WTC11 (cell line): ENCODE measurements around the gene ZNF292. TPM values are rescaled to one million over a fixed set of nuclear protein-coding genes. Genes with fewer than 3 reads are reported as not detected.

Source experiments
- ATAC-seq: fragments of 200-7000 bp; cut with Tn5 transposase; 2 replicates; pipeline ENCODE4 v1.10.0; 2021; ENCODE audit warnings: mild to moderate bottlenecking, moderate library complexity
- CTCF ChIA-PET: fragments of 300-600 bp; sonication (Branson Sonifier 250); formaldehyde crosslinking; loops from one replicate; lab custom pipeline; 2021; ENCODE audit warnings: antibody characterized with exemption; lab: Charles Lee
- POLR2A ChIA-PET: fragments of 350-600 bp; sonication (Branson Sonifier 250); formaldehyde crosslinking; loops from one replicate; lab custom pipeline; 2021; ENCODE audit warnings: antibody characterized with exemption; lab: Charles Lee
- DNase-seq: peaks from one replicate; pipeline ENCODE4 v3.0.0; 2021; ENCODE audit warnings: low spot score
- H3K27ac Mint-ChIP-seq: 2 replicates; pipeline ENCODE4 v1.8.0; 2021; ENCODE audit warnings: mixed read lengths
- H3K27me3 Mint-ChIP-seq: 2 replicates; pipeline ENCODE4 v1.8.0; 2021; ENCODE audit warnings: low read depth, mild to moderate bottlenecking, moderate library complexity, mixed read lengths
- H3K36me3 Mint-ChIP-seq: 2 replicates; pipeline ENCODE4 v1.8.0; 2021; ENCODE audit warnings: mixed read lengths
- H3K4me1 Mint-ChIP-seq: 2 replicates; pipeline ENCODE4 v1.8.0; 2022; ENCODE audit warnings: mixed read lengths
- H3K4me3 Mint-ChIP-seq: 2 replicates; pipeline ENCODE4 v1.8.0; 2021; ENCODE audit warnings: mild to moderate bottlenecking, moderate library complexity, mixed read lengths
- H3K9me3 Mint-ChIP-seq: 2 replicates; pipeline ENCODE4 v1.8.0; 2021; ENCODE audit warnings: mixed read lengths
- ATF1 ChIP-seq: sonication (generic); formaldehyde crosslinking; IDR thresholded peaks from 2 replicates; pipeline ENCODE4 v1.8.1; 2023; ENCODE audit warnings: mild to moderate bottlenecking, moderate library complexity, missing genetic modification reagents
- CREB1 ChIP-seq: sonication (generic); formaldehyde crosslinking; IDR thresholded peaks from 2 replicates; pipeline ENCODE4 v1.8.0; 2023; ENCODE audit warnings: mild to moderate bottlenecking, missing genetic modification reagents
- CREM ChIP-seq: sonication (generic); formaldehyde crosslinking; IDR thresholded peaks from 2 replicates; pipeline ENCODE4 v1.8.1; 2022; ENCODE audit warnings: mild to moderate bottlenecking, missing genetic modification reagents, moderate library complexity
- E2F1 ChIP-seq: sonication (generic); formaldehyde crosslinking; IDR thresholded peaks from 2 replicates; pipeline ENCODE4 v1.8.0; 2022; ENCODE audit warnings: mild to moderate bottlenecking, missing genetic modification reagents
- EMX1 ChIP-seq: fragments of 250-450 bp; sonication (Bioruptor Pico); IDR thresholded peaks from 2 replicates; pipeline ENCODE4 v1.8.0; 2021; ENCODE audit warnings: mild to moderate bottlenecking
- ERG ChIP-seq: fragments of 250-450 bp; sonication (Bioruptor Pico); IDR thresholded peaks from 2 replicates; pipeline ENCODE4 v1.8.0; 2021; ENCODE audit warnings: mild to moderate bottlenecking
- FOXP1 ChIP-seq: sonication (generic); formaldehyde crosslinking; IDR thresholded peaks from 2 replicates; pipeline ENCODE4 v1.8.0; 2022; ENCODE audit warnings: missing genetic modification reagents, mild to moderate bottlenecking, moderate library complexity, borderline replicate concordance
- HMGA2 ChIP-seq: fragments of 250-450 bp; sonication (Bioruptor Pico); IDR thresholded peaks from 2 replicates; pipeline ENCODE4 v1.4.0; 2021; ENCODE audit warnings: mild to moderate bottlenecking, moderate library complexity
- SMAD3 ChIP-seq: sonication (generic); formaldehyde crosslinking; IDR thresholded peaks from 2 replicates; pipeline ENCODE4 v1.8.0; 2022; ENCODE audit warnings: missing genetic modification reagents, mild to moderate bottlenecking, borderline replicate concordance
- SMAD4 ChIP-seq: sonication (generic); formaldehyde crosslinking; IDR thresholded peaks from 2 replicates; pipeline ENCODE4 v1.8.0; 2022; ENCODE audit warnings: mild to moderate bottlenecking, missing genetic modification reagents
- TEAD4 ChIP-seq: sonication (generic); formaldehyde crosslinking; IDR thresholded peaks from 2 replicates; pipeline ENCODE4 v1.8.0; 2022; ENCODE audit warnings: mild to moderate bottlenecking, missing genetic modification reagents
- TP53 ChIP-seq: sonication (generic); formaldehyde crosslinking; IDR thresholded peaks from 2 replicates; pipeline ENCODE4 v1.8.1; 2023; ENCODE audit warnings: mild to moderate bottlenecking, missing genetic modification reagents
- ZNF121 ChIP-seq: sonication (generic); formaldehyde crosslinking; IDR thresholded peaks from 2 replicates; pipeline ENCODE4 v1.8.0; 2023; ENCODE audit warnings: missing genetic modification reagents
- total RNA-seq: library from RNA; stranded (reverse); gene quantifications from 3 replicates; pipeline ENCODE4 v1.2.3, GENCODE V29; 2021
- TF ChIP-seq, protein P1 (sequence below): sonication (generic); formaldehyde crosslinking; IDR thresholded peaks from 2 replicates; pipeline ENCODE4 v1.8.0; 2023; ENCODE audit warnings: missing genetic modification reagents
- TF ChIP-seq, protein P2 (sequence below): sonication (generic); formaldehyde crosslinking; IDR thresholded peaks from 2 replicates; pipeline ENCODE4 v1.8.1; 2022; ENCODE audit warnings: low read depth, missing genetic modification reagents, borderline replicate concordance
- TF ChIP-seq, protein P3 (sequence below): sonication (generic); formaldehyde crosslinking; IDR thresholded peaks from 2 replicates; pipeline ENCODE4 v1.8.1; 2023; ENCODE audit warnings: mild to moderate bottlenecking, missing genetic modification reagents, moderate library complexity
- TF ChIP-seq, protein P4 (sequence below): fragments of 250-450 bp; sonication (Bioruptor Pico); IDR thresholded peaks from 2 replicates; pipeline ENCODE4 v1.9.0; 2021; ENCODE audit warnings: mild to moderate bottlenecking
- TF ChIP-seq, protein P5 (sequence below): sonication (generic); formaldehyde crosslinking; IDR thresholded peaks from 2 replicates; pipeline ENCODE4 v1.8.0; 2022; ENCODE audit warnings: mild to moderate bottlenecking, missing genetic modification reagents
- TF ChIP-seq, protein P6 (sequence below): fragments of 250-450 bp; sonication (Bioruptor Pico); IDR thresholded peaks from 2 replicates; pipeline ENCODE4 v2.1.2; 2022; ENCODE audit warnings: mild to moderate bottlenecking, moderate library complexity

ZNF292 gene
- total RNA-seq, 1 experiment from 2014 or later: 42.1 TPM

DNA sequence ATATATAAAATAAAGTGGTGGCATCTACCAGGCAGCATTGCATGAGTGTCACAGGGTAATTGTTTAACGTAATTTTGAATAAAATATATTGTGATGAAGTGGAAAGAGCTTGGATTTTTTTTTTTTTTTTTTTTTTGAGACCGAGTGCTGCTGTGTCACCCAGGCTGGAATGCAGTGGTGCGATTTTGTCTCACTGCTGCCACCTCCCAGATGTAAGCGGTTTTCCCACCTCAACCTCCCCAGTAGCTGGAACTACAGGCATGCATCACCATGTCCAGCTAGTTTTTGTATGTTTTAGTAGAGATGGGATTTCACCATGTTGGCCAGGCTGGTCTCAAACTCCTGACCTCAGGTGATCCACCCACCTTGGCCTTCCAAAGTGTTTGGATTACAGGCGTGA lies 85.9 kb downstream of the ZNF292 start (continued):
- TF ChIP-seq CREB1 (CRISPR knock-in tag) (no peak), SMAD3 (CRISPR knock-in tag) (no peak), TP53 (CRISPR knock-in tag) (no peak), FOXP1 (no peak), EMX1 (CRISPR knock-in tag) (no peak), ERG (CRISPR knock-in tag) (no peak), SMAD4 (CRISPR knock-in tag) (no peak), TEAD4 (CRISPR knock-in tag) (no peak)
- TF ChIP-seq, protein P1, sequence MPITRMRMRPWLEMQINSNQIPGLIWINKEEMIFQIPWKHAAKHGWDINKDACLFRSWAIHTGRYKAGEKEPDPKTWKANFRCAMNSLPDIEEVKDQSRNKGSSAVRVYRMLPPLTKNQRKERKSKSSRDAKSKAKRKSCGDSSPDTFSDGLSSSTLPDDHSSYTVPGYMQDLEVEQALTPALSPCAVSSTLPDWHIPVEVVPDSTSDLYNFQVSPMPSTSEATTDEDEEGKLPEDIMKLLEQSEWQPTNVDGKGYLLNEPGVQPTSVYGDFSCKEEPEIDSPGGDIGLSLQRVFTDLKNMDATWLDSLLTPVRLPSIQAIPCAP (CRISPR knock-in tag): no peak
- TF ChIP-seq, protein P2, sequence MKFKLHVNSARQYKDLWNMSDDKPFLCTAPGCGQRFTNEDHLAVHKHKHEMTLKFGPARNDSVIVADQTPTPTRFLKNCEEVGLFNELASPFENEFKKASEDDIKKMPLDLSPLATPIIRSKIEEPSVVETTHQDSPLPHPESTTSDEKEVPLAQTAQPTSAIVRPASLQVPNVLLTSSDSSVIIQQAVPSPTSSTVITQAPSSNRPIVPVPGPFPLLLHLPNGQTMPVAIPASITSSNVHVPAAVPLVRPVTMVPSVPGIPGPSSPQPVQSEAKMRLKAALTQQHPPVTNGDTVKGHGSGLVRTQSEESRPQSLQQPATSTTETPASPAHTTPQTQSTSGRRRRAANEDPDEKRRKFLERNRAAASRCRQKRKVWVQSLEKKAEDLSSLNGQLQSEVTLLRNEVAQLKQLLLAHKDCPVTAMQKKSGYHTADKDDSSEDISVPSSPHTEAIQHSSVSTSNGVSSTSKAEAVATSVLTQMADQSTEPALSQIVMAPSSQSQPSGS (CRISPR knock-in tag): no peak
- TF ChIP-seq, protein P3, sequence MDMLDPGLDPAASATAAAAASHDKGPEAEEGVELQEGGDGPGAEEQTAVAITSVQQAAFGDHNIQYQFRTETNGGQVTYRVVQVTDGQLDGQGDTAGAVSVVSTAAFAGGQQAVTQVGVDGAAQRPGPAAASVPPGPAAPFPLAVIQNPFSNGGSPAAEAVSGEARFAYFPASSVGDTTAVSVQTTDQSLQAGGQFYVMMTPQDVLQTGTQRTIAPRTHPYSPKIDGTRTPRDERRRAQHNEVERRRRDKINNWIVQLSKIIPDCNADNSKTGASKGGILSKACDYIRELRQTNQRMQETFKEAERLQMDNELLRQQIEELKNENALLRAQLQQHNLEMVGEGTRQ (CRISPR knock-in tag): no peak

- ATAC-seq (no peak), DNase-seq (no peak)
- TF ChIP-seq HMGA2 (CRISPR knock-in tag) (no peak), ERG (CRISPR knock-in tag) (no peak), ATF1 (CRISPR knock-in tag) (no peak), ZNF121 (no peak)
- TF ChIP-seq, protein P4, sequence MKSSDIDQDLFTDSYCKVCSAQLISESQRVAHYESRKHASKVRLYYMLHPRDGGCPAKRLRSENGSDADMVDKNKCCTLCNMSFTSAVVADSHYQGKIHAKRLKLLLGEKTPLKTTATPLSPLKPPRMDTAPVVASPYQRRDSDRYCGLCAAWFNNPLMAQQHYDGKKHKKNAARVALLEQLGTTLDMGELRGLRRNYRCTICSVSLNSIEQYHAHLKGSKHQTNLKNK (CRISPR knock-in tag): no peak
- TF ChIP-seq, all 79 proteins: peak for 0
- Mint-ChIP-seq H3K4me1 (no peaks in the 10 kb centered on the region), H3K27me3 (no peaks in the 10 kb centered on the region), H3K36me3 (peaks cover 58% of the 10 kb centered on the region), H3K9me3 (no peaks in the 10 kb centered on the region), H3K4me3 (no peak overlapping the region), H3K27ac (no peak overlapping the region)
- POLR2A ChIA-PET: no interaction called here
- CTCF ChIA-PET: no interaction called here
These were observed 86.9 kb downstream of the ZNF292 start for GRCh38 chr6:87242311-87242710.

DNA sequence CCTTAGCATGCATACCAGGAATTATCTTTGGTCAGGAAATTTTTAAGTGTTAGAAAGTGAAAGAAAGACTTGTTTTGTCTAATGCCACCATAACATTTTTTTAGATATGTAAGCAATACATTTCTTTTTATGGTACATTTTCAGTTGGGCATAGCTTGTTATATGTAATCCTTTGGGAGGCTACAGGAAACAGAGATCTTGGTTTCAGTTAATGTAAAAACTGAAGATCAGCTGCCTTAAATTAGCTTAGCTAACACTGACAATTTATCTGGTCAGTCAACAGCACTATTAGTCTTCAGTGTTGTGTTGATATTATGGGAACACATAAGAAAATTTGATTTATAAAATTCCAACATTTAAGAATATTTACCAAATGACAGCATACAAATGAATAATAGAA lies 88.4 kb downstream of the ZNF292 start:
- H3K27me3 Mint-ChIP-seq: no peaks in the 10 kb centered on the region
- ATAC-seq (no peak), DNase-seq (no peak)
- no peak overlapping the region for H3K4me3 Mint-ChIP-seq
- ChIA-PET CTCF (interaction anchor here (1.0 kb wide), 1 partner anchor 165 kb away, joined by 3 read pairs; no protein-coding TSS in a partner anchor), POLR2A (no interaction called here)
- H3K4me1 Mint-ChIP-seq: no peaks in the 10 kb centered on the region
- peaks cover 56% of the 10 kb centered on the region for H3K36me3 Mint-ChIP-seq
- H3K9me3 Mint-ChIP-seq: no peaks in the 10 kb centered on the region
- no peak overlapping the region for H3K27ac Mint-ChIP-seq
- TF ChIP-seq, protein P3 (CRISPR knock-in tag): no peak
- TF ChIP-seq E2F1 (CRISPR knock-in tag) (no peak), CREM (CRISPR knock-in tag) (no peak)
- TF ChIP-seq, protein P5, sequence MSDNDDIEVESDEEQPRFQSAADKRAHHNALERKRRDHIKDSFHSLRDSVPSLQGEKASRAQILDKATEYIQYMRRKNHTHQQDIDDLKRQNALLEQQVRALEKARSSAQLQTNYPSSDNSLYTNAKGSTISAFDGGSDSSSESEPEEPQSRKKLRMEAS (CRISPR knock-in tag): no peak
- TF ChIP-seq, protein P6, sequence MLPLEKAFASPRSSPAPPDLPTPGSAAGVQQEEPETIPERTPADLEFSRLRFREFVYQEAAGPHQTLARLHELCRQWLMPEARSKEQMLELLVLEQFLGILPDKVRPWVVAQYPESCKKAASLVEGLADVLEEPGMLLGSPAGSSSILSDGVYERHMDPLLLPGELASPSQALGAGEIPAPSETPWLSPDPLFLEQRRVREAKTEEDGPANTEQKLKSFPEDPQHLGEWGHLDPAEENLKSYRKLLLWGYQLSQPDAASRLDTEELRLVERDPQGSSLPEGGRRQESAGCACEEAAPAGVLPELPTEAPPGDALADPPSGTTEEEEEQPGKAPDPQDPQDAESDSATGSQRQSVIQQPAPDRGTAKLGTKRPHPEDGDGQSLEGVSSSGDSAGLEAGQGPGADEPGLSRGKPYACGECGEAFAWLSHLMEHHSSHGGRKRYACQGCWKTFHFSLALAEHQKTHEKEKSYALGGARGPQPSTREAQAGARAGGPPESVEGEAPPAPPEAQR (CRISPR knock-in tag): no peak
